Prostate gland (tissue), 2 donors: ENCODE results near the gene RSRP1. TPM values are rescaled to one million over a fixed set of nuclear protein-coding genes. Genes with fewer than 3 reads are reported as not detected.
"Not testable (repeated sequence)": the region's sequence is repeated elsewhere in the genome, so short reads cannot be mapped to it uniquely, and the experiment has no call there.

Source experiments
- DNase-seq: peaks from one replicate; pipeline ENCODE4 v3.0.0-alpha.2; 2019; ENCODE audit warnings: low spot score
- H3K27ac ChIP-seq, 2 donors: fragments of 200-600 bp; sonication (generic); 2 replicates each; pipeline ENCODE4 v1.5.1; 2017 to 2019
- H3K27me3 ChIP-seq: fragments of 200-600 bp; sonication (generic); replicated peaks from 2 replicates; pipeline ENCODE4 v1.5.1; 2019; ENCODE audit not compliant: insufficient read depth
- H3K36me3 ChIP-seq, 2 donors: fragments of 200-600 bp; sonication (generic); 1 replicate in 1 of 2; 2 replicates in 1 of 2; pipeline versions ENCODE4 v1.5.1 to v1.8.1; 2017 to 2019
- H3K4me1 ChIP-seq: fragments of 200-600 bp; sonication (generic); replicated peaks from 2 replicates; pipeline ENCODE4 v1.5.1; 2019
- H3K4me3 ChIP-seq, 2 donors: fragments of 200-600 bp; sonication (generic); 2 replicates each; pipeline ENCODE4 v1.5.1; 2017 to 2019
- H3K9me3 ChIP-seq: fragments of 200-600 bp; sonication (generic); 2 replicates; pipeline ENCODE4 v1.5.1; 2017
- CTCF ChIP-seq, 4 experiments: fragments of 200-600 bp in 2 of 4; fragments of 450-650 bp in 2 of 4; sonication (generic) in 2 of 4; IDR thresholded peaks; 1 replicate in 3 of 4; 2 replicates in 1 of 4; pipeline ENCODE4 v1.5.1; 2016 to 2019; ENCODE audit warnings: antibody characterized with exemption in 4 of 4, mild to moderate bottlenecking in 2 of 4, moderate library complexity in 2 of 4
- POLR2A ChIP-seq: fragments of 450-650 bp; IDR thresholded peaks from one replicate; pipeline ENCODE4 v1.6.1; 2016; ENCODE audit warnings: antibody characterized with exemption, mild to moderate bottlenecking
- POLR2AphosphoS5 ChIP-seq: sonication (generic); formaldehyde crosslinking; IDR thresholded peaks from one replicate; pipeline ENCODE4 v1.6.1; 2017; ENCODE audit warnings: antibody characterized with exemption
- WGBS: methylation state at CpG from one replicate; pipeline ENCODE4 v1.1.5; 2018; 5-methylcytosine and 5-hydroxymethylcytosine counted together
- intact Hi-C: fragments of 100-400 bp; cut with DNase I; formaldehyde crosslinking; loops from one replicate; pipeline ENCODE4 v1.14.2; 2022
- total RNA-seq, 2 donors: library from RNA; depleted of rRNA; stranded (reverse); fragments of >200 nt; gene quantifications; one replicate each; pipeline ENCODE4 v1.1.0, GENCODE V29; 2016

RSRP1 gene, protein sequence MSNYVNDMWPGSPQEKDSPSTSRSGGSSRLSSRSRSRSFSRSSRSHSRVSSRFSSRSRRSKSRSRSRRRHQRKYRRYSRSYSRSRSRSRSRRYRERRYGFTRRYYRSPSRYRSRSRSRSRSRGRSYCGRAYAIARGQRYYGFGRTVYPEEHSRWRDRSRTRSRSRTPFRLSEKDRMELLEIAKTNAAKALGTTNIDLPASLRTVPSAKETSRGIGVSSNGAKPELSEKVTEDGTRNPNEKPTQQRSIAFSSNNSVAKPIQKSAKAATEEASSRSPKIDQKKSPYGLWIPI
- total RNA-seq: 100 to 1,000 TPM; 114 to 145 TPM

DNA sequence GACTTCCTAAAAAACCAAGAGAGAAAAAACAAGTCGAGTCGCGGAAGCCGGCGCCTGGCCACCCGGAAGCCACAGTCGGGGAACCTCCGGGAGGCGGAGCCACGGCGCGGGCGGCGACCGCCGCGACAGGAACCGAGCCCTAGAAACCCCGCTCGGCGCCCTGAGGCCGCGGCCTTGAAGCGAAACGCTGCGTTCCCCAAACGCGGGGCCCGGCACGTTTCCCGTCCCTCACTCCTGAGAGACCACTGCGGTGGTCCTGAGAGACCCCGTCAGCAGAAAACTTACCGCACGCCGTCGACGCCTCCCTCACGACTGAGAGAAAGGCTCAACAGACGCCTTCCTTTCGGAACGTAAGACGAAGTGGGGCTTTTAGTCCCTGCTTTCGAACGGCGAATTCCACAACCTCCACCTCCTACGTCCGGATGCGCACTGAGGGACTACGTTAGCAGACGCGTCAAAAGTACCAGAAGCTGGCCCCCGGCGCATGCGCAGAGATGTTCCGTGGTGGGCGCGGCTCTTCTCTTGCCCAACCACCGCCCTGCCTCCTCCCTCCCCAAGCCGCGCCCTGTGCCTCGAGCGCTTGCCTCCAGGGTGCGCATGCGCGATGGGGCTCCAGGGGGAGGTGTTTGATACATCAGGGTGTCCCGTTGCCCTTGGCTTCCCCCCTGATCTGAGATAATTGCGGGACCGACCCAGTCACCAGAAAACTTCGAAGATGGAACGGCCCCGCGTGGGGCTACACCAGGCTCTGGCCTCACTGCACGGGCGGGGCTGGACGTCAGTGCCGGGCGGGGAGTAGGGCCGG is at the start of gene RSRP1:
RSRP1 (minus strand) TSS at position 431 of the 805 bp plus-strand sequence. CDS start 491 bp downstream, outside the sequence.
- intact Hi-C loops: loop anchor here (10.0 kb wide), 1 partner anchor 98 kb away; no protein-coding TSS in a partner anchor
- DNase-seq: peak; percentile 98

GRCh38 chr1:25296501-25296900 is 49.2 kb upstream of the RSRP1 start:
- H3K27me3 ChIP-seq, H3K36me3 ChIP-seq, intact Hi-C loops, DNase-seq, H3K4me1 ChIP-seq, H3K27ac ChIP-seq, H3K4me3 ChIP-seq, H3K9me3 ChIP-seq: not testable (repeated sequence)
- 86% methylated on average over 8 of the region's 8 CpGs for WGBS

More for the DNA sequence above, at the start of gene RSRP1:
- H3K27ac ChIP-seq: peak within 1 kb of the TSS; percentile 98 to 100
- H3K4me3 ChIP-seq: peak within 1 kb of the TSS; percentile 82 to 92
- H3K36me3 ChIP-seq: peaks cover 0 to 9% of the 10 kb centered on the region in 2 donors
- peaks cover 3% of the 10 kb centered on the region for H3K4me1 ChIP-seq
- TF ChIP-seq POLR2AphosphoS5 (peak; percentile 99), POLR2A (peak; percentile 98), CTCF (IDR thresholded peaks at IDR 0.05) (peak in 2 of 4 experiments; percentile 53 to 63)
- under 1% methylated on average over 76 of the region's 79 CpGs for WGBS
- H3K27me3 ChIP-seq: no peaks in the 10 kb centered on the region
- H3K9me3 ChIP-seq: no peaks in the 10 kb centered on the region

GRCh38 chr1:25294889-25295826 is 47.9 kb upstream of the RSRP1 start:
- H3K36me3 ChIP-seq, H3K4me3 ChIP-seq, H3K4me1 ChIP-seq, H3K27ac ChIP-seq, intact Hi-C loops, H3K27me3 ChIP-seq, H3K9me3 ChIP-seq, DNase-seq: not testable (repeated sequence)
- 67% methylated on average over 6 of the region's 14 CpGs for WGBS

DNA sequence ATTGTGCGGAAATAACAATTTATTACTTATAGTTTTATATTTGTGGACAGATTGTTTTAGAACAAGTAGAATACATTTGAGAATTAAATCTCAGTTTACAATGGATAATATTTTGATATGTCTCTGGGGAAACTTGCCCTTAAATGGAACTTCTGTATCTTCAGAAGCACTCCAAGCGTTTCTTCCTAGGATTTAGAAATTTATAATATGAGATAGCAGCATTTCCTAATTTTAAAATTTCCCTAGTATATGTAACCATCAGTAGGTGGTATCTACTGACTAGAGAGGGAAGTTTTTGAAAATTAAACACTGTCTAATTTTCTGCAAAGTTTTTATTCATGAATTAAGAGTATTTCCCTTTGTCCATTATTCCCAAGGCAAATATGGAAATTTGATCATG is 46.2 kb upstream of the RSRP1 start:
- H3K27me3 ChIP-seq, intact Hi-C loops, H3K4me1 ChIP-seq, H3K9me3 ChIP-seq, H3K36me3 ChIP-seq, H3K4me3 ChIP-seq, H3K27ac ChIP-seq, DNase-seq: not testable (repeated sequence)
- 94% methylated on average over 2 of the region's 2 CpGs for WGBS

DNA sequence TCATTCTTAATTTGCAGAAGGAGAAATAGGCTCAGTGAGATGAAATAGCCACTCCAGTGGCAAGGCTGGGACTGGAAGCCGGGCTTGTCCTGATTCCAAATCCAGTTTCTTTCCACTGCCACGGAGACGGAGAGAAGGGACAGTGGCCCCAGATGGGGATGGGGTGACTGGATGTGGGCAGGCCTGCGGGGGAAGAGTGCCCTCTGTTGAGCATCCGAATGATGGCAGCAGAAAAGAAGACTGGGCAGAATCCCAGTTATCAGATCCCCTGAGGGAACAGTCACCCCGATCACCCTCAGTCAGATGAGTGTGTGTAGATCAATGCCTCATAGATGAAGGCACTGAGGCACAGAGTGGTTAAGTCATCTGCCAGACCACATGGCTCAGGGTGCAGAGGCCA is 42.8 kb upstream of the RSRP1 start:
- intact Hi-C loops, H3K9me3 ChIP-seq, H3K4me3 ChIP-seq, H3K27ac ChIP-seq, H3K36me3 ChIP-seq, H3K27me3 ChIP-seq, DNase-seq, H3K4me1 ChIP-seq: not testable (repeated sequence)
- WGBS: 12% methylated on average over 4 of the region's 6 CpGs

GRCh38 chr1:25288573-25289101 is 41.4 kb upstream of the RSRP1 start:
- H3K36me3 ChIP-seq, DNase-seq, H3K4me3 ChIP-seq, H3K27ac ChIP-seq, H3K27me3 ChIP-seq, intact Hi-C loops, H3K9me3 ChIP-seq, H3K4me1 ChIP-seq: not testable (repeated sequence)
- 56% methylated on average over 2 of the region's 8 CpGs for WGBS

- intact Hi-C loops, H3K27me3 ChIP-seq, H3K27ac ChIP-seq, DNase-seq, H3K4me1 ChIP-seq, H3K36me3 ChIP-seq, H3K9me3 ChIP-seq, H3K4me3 ChIP-seq: not testable (repeated sequence)
- WGBS: 66% methylated on average over 6 of the region's 6 CpGs
These were observed 39.9 kb upstream of the RSRP1 start for GRCh38 chr1:25287164-25287563.

GRCh38 chr1:25285862-25286261 is 38.6 kb upstream of the RSRP1 start:
- 76% methylated on average over 3 of the region's 3 CpGs for WGBS
- H3K36me3 ChIP-seq, H3K27ac ChIP-seq, DNase-seq, H3K9me3 ChIP-seq, H3K4me1 ChIP-seq, intact Hi-C loops, H3K4me3 ChIP-seq, H3K27me3 ChIP-seq: not testable (repeated sequence)

GRCh38 chr1:25279693-25280111 is 32.4 kb upstream of the RSRP1 start:
- H3K27ac ChIP-seq, H3K4me3 ChIP-seq, intact Hi-C loops, H3K9me3 ChIP-seq, DNase-seq, H3K4me1 ChIP-seq, H3K27me3 ChIP-seq, H3K36me3 ChIP-seq: not testable (repeated sequence)
- 90% methylated on average over 4 of the region's 5 CpGs for WGBS

- intact Hi-C loops: not testable (repeated sequence)
These were observed 31.5 kb upstream of the RSRP1 start for GRCh38 chr1:25278790-25279189.

More at GRCh38 chr1:25278790-25279189, 31.5 kb upstream of the RSRP1 start:
- not testable (repeated sequence) for H3K27ac ChIP-seq, H3K36me3 ChIP-seq, H3K27me3 ChIP-seq, H3K4me3 ChIP-seq, H3K9me3 ChIP-seq, DNase-seq, H3K4me1 ChIP-seq
- WGBS: 68% methylated on average over 5 of the region's 8 CpGs
